ENCODE measurements around the gene PHEX.

DNA sequence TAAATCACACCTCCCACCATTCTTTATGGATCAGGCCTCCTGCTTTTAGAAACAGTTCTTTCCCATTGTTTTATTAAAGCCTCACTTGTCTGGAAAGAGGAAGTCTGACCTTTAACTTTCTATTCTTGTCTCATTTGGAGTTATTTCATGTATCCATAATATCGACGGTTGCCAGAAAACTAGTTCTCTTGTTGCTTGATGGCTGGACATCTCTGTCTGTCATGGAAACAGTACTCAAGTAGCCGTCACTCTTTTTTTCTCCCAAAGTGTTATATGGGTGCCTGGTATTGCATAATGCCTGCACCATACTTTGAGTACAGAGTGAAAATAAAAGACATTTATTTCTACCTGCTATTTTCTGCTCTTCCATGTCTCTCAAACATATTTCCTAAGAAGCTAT lies 61.4 kb downstream of the PHEX start:
- TF ChIP-seq, protein P1, sequence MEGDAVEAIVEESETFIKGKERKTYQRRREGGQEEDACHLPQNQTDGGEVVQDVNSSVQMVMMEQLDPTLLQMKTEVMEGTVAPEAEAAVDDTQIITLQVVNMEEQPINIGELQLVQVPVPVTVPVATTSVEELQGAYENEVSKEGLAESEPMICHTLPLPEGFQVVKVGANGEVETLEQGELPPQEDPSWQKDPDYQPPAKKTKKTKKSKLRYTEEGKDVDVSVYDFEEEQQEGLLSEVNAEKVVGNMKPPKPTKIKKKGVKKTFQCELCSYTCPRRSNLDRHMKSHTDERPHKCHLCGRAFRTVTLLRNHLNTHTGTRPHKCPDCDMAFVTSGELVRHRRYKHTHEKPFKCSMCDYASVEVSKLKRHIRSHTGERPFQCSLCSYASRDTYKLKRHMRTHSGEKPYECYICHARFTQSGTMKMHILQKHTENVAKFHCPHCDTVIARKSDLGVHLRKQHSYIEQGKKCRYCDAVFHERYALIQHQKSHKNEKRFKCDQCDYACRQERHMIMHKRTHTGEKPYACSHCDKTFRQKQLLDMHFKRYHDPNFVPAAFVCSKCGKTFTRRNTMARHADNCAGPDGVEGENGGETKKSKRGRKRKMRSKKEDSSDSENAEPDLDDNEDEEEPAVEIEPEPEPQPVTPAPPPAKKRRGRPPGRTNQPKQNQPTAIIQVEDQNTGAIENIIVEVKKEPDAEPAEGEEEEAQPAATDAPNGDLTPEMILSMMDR (IDR thresholded peaks at IDR 0.05): no peak
- TF ChIP-seq POLR2A (IDR thresholded peaks at IDR 0.05): no peak
- TF ChIP-seq POLR2AphosphoS5 (IDR thresholded peaks at IDR 0.05): no peak
- TF ChIP-seq EP300 (IDR thresholded peaks at IDR 0.05; ENCODE audit: low read depth): no peak
